ENCODE results near the gene HOMER1.

The HOMER1 gene

DNA sequence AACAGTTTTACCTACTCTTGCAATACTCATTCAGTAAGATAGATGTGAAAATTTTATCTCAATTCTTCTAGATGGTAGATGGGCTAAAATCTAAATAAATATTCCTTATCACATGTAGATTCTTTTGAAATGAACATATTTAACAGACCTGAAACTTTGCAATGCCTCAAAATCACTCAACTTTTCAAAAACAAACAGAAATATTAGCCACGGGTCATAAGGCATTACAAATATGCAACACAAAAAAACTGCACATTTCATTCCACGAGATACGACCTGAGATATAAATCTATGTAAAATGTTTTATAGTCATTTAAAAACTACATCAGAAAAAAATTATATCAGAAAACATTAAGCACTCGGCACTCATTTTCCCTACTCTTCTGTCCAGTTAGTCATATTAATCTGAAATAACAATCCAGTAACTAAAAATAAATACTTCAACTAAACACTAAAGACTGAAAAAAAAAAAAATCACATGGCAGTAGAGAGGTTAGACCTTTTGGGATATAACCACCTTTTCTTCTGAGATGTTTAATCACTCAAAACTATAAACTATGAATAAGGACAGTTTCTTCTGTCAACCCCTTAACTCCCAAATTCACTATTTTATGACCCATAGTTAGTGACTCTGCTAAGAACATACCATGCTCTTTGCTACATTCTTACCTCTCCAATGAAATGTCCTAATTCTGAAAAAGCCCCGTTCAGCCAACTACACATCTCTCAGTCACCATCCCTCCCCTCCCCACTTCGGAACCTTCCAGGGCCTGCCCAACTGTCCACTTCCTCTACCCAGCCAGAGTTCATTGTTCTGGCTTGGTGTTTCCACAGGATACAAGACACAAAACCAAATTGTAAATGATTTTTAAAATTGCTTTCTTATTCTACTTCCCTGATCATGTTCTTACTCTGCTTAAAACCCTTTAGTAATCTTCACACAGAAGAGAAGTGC lies 6.4 kb downstream of the HOMER1 start:
- TF ChIP-seq, protein P1, sequence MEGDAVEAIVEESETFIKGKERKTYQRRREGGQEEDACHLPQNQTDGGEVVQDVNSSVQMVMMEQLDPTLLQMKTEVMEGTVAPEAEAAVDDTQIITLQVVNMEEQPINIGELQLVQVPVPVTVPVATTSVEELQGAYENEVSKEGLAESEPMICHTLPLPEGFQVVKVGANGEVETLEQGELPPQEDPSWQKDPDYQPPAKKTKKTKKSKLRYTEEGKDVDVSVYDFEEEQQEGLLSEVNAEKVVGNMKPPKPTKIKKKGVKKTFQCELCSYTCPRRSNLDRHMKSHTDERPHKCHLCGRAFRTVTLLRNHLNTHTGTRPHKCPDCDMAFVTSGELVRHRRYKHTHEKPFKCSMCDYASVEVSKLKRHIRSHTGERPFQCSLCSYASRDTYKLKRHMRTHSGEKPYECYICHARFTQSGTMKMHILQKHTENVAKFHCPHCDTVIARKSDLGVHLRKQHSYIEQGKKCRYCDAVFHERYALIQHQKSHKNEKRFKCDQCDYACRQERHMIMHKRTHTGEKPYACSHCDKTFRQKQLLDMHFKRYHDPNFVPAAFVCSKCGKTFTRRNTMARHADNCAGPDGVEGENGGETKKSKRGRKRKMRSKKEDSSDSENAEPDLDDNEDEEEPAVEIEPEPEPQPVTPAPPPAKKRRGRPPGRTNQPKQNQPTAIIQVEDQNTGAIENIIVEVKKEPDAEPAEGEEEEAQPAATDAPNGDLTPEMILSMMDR (IDR thresholded peaks at IDR 0.05; ENCODE audit: insufficient read depth, low read depth, low read length, missing control alignments) = no peak
- no peak overlapping the region for H3K4me3 ChIP-seq (ENCODE audit: low read length)
- DNase-seq (ENCODE audit: low read depth) = no peak

DNA sequence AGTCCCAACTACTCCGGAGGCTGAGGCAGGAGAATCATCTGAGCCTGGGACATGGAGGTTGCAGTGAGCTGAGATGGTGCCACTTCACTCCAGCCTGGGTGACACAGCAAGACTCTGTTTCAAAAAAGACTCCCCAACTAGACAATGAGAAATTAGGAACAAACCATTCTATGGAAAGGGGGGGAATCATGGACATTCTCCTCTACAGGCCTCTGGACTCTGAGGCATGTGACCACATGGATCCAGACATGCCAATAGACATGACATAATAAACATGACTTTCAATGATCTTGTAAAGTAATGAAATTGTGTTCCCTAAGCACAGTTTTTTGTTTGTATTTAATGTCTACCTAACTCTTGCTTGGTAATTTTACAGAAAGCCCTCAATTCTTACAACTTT lies 8.8 kb downstream of the HOMER1 start:
- DNase-seq (ENCODE audit: low read depth) = no peak
- TF ChIP-seq, protein P1 (IDR thresholded peaks at IDR 0.05; ENCODE audit: insufficient read depth, low read depth, low read length, missing control alignments) = no peak
- no peak overlapping the region for H3K4me3 ChIP-seq (ENCODE audit: low read length)

DNA sequence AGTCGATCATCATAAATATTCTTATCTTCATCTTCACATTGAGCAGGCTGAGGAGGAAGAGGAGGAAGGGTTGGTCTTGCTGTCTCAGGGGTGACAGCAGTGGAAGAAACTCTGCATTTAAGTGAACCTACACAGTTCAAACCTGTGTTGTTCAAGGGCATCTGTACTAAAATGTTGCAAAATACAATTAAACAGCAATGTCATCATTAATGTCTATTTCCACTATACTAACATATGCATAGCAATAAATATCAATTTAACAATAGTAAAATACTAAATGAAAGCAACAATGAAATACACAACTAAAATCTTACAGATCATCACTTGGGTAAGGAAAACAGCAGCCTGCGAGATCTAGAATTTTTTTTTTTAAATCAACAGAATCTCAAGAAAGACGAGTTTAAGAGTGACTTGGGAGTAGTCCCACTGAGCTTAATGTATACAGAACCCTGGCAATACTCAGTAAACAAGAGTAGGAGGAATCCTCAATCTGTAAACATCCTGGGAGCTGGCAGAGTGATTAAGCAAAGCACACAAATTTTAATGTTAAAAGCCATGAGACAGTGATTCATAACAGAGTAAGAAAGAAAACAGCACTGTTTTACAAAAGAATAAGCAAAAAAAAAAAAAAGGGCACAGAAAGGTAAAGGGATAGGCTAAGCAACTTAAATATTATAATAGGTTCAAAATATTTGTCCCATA lies 10.0 kb downstream of the HOMER1 start:
- H3K4me3 ChIP-seq (ENCODE audit: low read length) = no peak overlapping the region
- TF ChIP-seq, protein P1 (IDR thresholded peaks at IDR 0.05; ENCODE audit: insufficient read depth, low read depth, low read length, missing control alignments) = no peak
- DNase-seq (ENCODE audit: low read depth) = peak; percentile 55

DNA sequence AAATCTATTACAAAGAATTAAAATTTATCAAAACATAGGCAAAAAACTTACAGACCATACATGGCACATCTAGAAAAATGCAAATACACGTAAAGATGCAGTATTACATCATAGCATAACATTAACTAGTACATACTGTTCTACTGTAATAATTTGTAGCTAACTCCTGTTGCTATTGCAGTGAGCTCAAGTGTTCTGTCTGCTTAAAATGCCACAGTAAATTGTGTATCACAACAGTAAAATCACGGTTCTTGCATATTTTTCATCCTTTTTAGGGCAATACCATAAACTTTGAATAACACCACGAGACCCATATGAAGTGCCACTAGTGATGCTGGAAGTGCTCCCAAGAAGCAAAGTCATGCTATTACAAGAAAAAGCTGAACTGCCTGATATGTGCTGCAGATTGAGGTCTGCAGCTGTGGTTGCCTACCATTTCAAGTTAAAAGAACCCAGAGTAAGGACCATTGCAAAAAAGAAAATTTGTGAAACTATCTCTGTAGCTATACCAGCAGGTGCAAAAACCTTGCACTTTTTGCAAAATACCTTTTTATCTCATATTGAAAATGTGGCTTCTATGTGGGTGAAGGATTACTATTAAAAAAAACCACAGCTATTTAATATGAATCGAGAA lies 14.2 kb downstream of the HOMER1 start:
- TF ChIP-seq, protein P1 (IDR thresholded peaks at IDR 0.05; ENCODE audit: insufficient read depth, low read depth, low read length, missing control alignments) = no peak
- DNase-seq (ENCODE audit: low read depth) = no peak
- no peak overlapping the region for H3K4me3 ChIP-seq (ENCODE audit: low read length)

DNA sequence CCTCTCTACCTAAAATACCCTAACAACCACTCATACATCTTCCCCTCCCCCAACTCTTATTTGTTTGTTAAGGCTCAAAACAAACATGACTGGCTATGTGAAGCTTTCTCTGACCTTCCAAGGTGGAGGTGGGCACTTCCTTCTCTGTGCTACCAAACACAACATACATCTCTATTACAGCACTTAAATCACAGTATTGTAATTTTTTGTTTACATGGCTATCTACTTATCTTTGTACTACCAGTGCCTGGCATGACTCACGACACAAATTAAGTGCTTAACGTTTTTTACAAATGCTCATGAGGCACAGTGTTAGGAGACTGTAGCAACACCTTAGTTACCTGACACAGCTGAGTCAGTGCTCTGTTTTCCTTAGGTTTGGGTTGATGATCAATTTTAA lies 18.6 kb downstream of the HOMER1 start:
- H3K4me3 ChIP-seq (ENCODE audit: low read length) = no peak overlapping the region
- TF ChIP-seq, protein P1 (IDR thresholded peaks at IDR 0.05; ENCODE audit: insufficient read depth, low read depth, low read length, missing control alignments) = no peak
- DNase-seq (ENCODE audit: low read depth) = peak; percentile 86

DNA sequence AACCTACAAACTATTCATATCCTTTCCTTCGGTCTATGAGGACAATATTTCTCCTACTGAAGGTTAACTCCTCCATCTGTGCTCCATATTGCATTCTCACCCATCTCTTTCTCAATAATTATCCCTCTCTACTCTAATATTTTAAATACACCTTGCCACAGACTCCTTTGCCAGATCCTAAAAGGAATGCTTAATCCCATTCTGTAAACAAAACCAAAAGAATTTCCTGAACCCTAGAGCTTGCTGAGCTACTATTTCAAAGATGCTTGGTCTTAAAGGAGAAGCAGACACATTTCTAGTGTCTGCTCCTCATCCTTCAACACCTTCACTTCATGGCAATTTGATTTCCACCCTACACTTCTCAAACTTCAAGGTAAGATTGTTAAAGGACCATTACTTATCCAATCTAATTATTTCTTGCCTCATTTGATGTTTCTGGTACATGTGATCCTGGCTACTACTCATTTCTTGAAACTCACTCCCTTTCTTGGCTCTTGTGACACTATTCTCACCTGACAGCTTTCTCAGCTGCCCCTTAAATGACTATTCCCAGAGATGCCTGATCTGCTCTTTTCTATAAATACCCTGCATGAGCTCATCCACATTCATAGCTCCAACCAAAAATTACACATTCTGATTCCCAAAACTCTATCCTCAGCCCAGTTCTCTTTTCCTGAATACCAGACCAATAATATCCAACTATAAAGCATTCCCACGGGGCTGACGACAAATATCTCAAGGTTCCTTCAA lies 20.2 kb downstream of the HOMER1 start:
- DNase-seq (ENCODE audit: low read depth) = no peak
- TF ChIP-seq, protein P1 (IDR thresholded peaks at IDR 0.05; ENCODE audit: insufficient read depth, low read depth, low read length, missing control alignments) = no peak
- H3K4me3 ChIP-seq (ENCODE audit: low read length) = no peak overlapping the region
